Common myeloid progenitor, CD34-positive (primary cell): ENCODE data around the gene DIS3L2.

Experiments
- CTCF ChIA-PET: fragments of 350-600 bp; sonication (Branson Sonifier 250); formaldehyde crosslinking; loops from one replicate; lab custom pipeline; 2021; ENCODE audit warnings: antibody characterized with exemption; lab: Charles Lee
- POLR2A ChIA-PET: fragments of 350-600 bp; sonication (Branson Sonifier 250); formaldehyde crosslinking; loops from one replicate; lab custom pipeline; 2021; ENCODE audit warnings: antibody characterized with exemption; lab: Charles Lee
- DNase-seq, 3 donors: peaks; one replicate each; pipeline versions ENCODE4 v3.0.0 to v3.0.0-alpha.2; 2013
- H3K27ac ChIP-seq, 2 experiments: 1 replicate in 1 of 2; 2 replicates in 1 of 2; pipeline ENCODE4 v1.7.0; 2013; ENCODE audit warnings: inconsistent platforms in 2 of 2, low read length in 2 of 2, mild to moderate bottlenecking in 2 of 2, low read depth in 1 of 2, moderate library complexity in 1 of 2; ENCODE audit not compliant: severe bottlenecking in 2 of 2, insufficient read depth in 1 of 2, poor library complexity in 1 of 2
- H3K27me3 ChIP-seq, 5 experiments: replicated peaks in 2 of 5; 1 replicate in 3 of 5; 2 replicates in 2 of 5; pipeline versions ENCODE4 v1.6.1 to v1.7.0; 2013; ENCODE audit warnings: low read length in 4 of 5, mild to moderate bottlenecking in 2 of 5, moderate library complexity in 2 of 5, inconsistent platforms in 1 of 5; ENCODE audit not compliant: insufficient read depth in 5 of 5, control insufficient read depth in 4 of 5
- H3K36me3 ChIP-seq, 4 experiments: 1 replicate in 2 of 4; 2 replicates in 2 of 4; pipeline versions ENCODE4 v1.6.1 to v1.7.0; 2013; ENCODE audit warnings: low read length in 3 of 4, control low read depth in 1 of 4, mild to moderate bottlenecking in 1 of 4; ENCODE audit not compliant: control insufficient read depth in 4 of 4, insufficient read depth in 4 of 4
- H3K4me1 ChIP-seq, 4 experiments: 1 replicate in 3 of 4; 2 replicates in 1 of 4; pipeline versions ENCODE4 v1.6.1 to v1.7.1; 2013; ENCODE audit warnings: low read length in 3 of 4, mild to moderate bottlenecking in 3 of 4, control low read depth in 1 of 4, inconsistent platforms in 1 of 4, moderate library complexity in 1 of 4; ENCODE audit not compliant: control insufficient read depth in 4 of 4, insufficient read depth in 4 of 4; ENCODE audit errors: control extremely low read depth in 1 of 4
- H3K4me3 ChIP-seq, 7 experiments: 1 replicate in 4 of 7; 2 replicates in 3 of 7; pipeline versions ENCODE4 v1.5.1 to v1.7.0; 2013; ENCODE audit warnings: mild to moderate bottlenecking in 7 of 7, low read length in 6 of 7, moderate library complexity in 6 of 7, inconsistent platforms in 2 of 7, low read depth in 2 of 7, control low read depth in 1 of 7; ENCODE audit not compliant: insufficient read depth in 4 of 7, control insufficient read depth in 1 of 7; ENCODE audit errors: extremely low read depth in 1 of 7
- H3K9me3 ChIP-seq, 5 experiments: 1 replicate in 4 of 5; 2 replicates in 1 of 5; pipeline versions ENCODE4 v1.6.1 to v1.7.1; 2013; ENCODE audit warnings: low read length in 4 of 5, mild to moderate bottlenecking in 2 of 5, inconsistent platforms in 1 of 5, low read depth in 1 of 5, moderate library complexity in 1 of 5; ENCODE audit not compliant: control insufficient read depth in 4 of 5, insufficient read depth in 2 of 5; ENCODE audit errors: control extremely low read depth in 1 of 5
- WGBS: methylation state at CpG from one replicate; pipeline ENCODE4 v1.1.5; 2013; ENCODE audit not compliant: insufficient coverage; 5-methylcytosine and 5-hydroxymethylcytosine counted together

The DIS3L2 gene

DNA sequence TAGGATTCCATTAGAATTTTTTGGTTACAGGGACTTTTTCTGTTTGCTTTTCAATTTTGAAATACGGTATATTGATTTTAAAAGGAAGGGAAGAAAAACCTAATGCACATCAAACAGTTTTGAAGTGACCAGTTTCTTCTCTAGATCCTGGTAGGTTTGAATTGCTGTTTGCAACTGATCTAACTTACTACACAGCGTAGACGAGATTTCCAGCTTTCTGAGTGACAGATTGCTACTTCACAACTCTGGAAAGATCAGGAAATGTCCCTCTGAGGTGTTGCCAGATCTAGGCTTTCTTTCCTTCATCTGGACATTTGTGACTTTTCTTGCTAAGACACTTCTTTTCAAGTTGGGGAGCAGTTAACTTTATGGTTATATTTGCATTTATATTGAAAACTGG, 112.2 kb downstream of the DIS3L2 start:
- POLR2A ChIA-PET: no interaction called here
- H3K9me3 ChIP-seq: no peaks in the 10 kb centered on the region
- H3K36me3 ChIP-seq: no peaks in the 10 kb centered on the region
- no peak overlapping the region for H3K27ac ChIP-seq
- H3K4me3 ChIP-seq: no peak overlapping the region
- no peaks in the 10 kb centered on the region for H3K27me3 ChIP-seq
- CTCF ChIA-PET: interaction anchor here (0.6 to 1.3 kb wide), 2 partner anchors 69 to 186 kb away, joined by 3 read pairs; no protein-coding TSS in a partner anchor
- H3K4me1 ChIP-seq: peaks cover 0 to 10% (median 0%) of the 10 kb centered on the region in 4 experiments
- DNase-seq: no peak
- 94% methylated on average over 2 of the region's 3 CpGs for WGBS

DNA sequence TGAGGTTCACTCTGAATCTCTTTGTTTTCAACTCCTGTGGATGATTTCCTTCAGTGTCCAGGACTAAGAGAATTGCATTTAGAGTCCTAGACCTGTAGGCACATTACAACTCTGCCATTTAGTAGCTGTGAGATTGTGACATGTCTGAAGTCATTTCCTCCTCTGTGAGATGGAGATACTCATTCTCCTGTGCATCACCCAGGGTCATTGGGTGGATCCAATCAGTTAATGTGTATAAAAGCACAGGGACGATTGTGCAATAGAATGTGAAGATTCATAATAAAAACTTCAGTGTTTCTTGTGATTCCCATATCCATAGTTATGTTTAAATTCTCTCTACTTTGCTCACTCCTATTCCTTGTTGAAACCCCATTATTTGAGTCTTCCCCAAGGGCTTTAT, 113.6 kb downstream of the DIS3L2 start:
- WGBS: no CpG with 5 or more reads among the region's 1 CpG
- CTCF ChIA-PET: interaction anchor here (0.7 to 1.2 kb wide), 2 partner anchors 11 to 194 kb away, joined by 3 read pairs; no protein-coding TSS in a partner anchor
- no peaks in the 10 kb centered on the region for H3K9me3 ChIP-seq

DNA sequence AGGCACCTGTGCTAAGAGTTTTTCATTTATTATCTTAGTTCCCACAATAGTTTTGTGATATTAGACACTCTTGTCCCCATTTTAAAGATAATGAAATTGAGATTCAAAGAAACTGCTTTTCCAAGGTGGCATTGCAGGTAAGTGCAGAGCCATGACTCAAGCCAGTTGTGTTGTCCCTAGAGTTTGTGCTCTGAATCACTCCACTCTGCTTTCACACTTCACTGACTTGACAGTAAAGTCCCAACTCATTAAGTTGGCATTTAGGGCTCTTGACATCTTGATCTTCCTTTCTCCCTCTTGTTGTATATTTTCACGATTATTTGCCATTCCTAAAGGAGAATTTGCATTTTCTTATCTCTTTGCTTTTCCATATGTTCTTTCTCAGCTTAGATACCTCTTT, 114.3 kb downstream of the DIS3L2 start:
- ChIA-PET CTCF (no interaction called here), POLR2A (no interaction called here)
- DNase-seq: no peak
- WGBS: no CpG with 5 or more reads among the region's 1 CpG
- Histone ChIP-seq H3K9me3 (no peaks in the 10 kb centered on the region), H3K27me3 (no peaks in the 10 kb centered on the region), H3K4me1 (peaks cover 0 to 10% (median 0%) of the 10 kb centered on the region in 4 experiments), H3K27ac (no peak overlapping the region), H3K4me3 (no peak overlapping the region), H3K36me3 (no peaks in the 10 kb centered on the region)

More for the DNA sequence above, 113.6 kb downstream of the DIS3L2 start:
- no peaks in the 10 kb centered on the region for H3K27me3 ChIP-seq
- POLR2A ChIA-PET: no interaction called here
- no peak overlapping the region for H3K27ac ChIP-seq
- no peak overlapping the region for H3K4me3 ChIP-seq
- no peaks in the 10 kb centered on the region for H3K36me3 ChIP-seq
- DNase-seq: peak in 2 of 3 donors; percentile 3 to 19
- H3K4me1 ChIP-seq: peaks cover 0 to 10% (median 0%) of the 10 kb centered on the region in 4 experiments

DNA sequence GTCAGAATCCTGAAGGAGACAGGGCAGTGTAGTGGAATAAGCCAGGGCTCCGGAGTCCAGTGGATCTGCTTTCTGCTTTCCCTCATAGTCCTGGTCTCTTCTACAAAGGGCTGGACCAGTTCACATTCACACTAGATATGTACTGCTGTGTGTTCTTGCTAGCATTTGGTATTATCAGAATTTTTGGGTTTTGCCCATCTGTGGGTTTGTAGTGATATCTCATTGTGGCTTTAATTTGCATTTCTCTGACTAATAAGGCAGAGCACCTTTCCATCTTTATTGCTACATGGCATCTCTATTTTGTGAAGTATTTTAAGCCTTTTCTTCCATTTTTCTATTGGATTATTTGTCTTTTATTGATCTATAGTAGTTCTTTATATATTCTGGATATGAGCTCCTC, 114.8 kb downstream of the DIS3L2 start:
- no CpG with 5 or more reads among the region's 1 CpG for WGBS
- CTCF ChIA-PET: no interaction called here
- H3K27me3 ChIP-seq: no peaks in the 10 kb centered on the region

DNA sequence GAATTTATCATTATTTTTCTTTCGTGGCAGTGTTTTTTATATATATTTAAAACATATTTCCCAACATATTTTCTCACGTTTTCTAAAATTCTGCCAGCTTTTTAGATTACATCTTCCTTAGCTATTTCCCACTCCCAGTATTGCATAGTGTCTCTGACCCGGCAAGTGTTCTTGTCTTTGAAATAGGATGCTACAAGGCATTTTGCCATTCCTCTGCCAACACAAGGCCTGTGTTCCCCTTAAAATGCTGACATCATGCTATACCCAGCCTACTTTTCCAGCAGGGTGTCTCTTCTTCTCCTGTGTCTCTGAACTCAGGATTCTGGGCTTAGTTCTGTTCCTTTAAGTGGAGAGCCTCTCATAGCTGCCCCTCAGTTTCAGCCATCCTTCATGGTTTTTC, 115.2 kb downstream of the DIS3L2 start:
- Histone ChIP-seq H3K9me3 (peaks cover 0 to 3% (median 0%) of the 10 kb centered on the region in 5 experiments), H3K27me3 (no peaks in the 10 kb centered on the region), H3K27ac (no peak overlapping the region), H3K36me3 (no peaks in the 10 kb centered on the region), H3K4me1 (peaks cover 0 to 7% (median 0%) of the 10 kb centered on the region in 4 experiments), H3K4me3 (no peak overlapping the region)
- WGBS: 100% methylated on average over 1 of the region's 3 CpGs
- POLR2A ChIA-PET: no interaction called here
- CTCF ChIA-PET: no interaction called here
- no peak for DNase-seq

More for the DNA sequence above, 114.8 kb downstream of the DIS3L2 start:
- Histone ChIP-seq H3K9me3 (no peaks in the 10 kb centered on the region), H3K4me1 (peaks cover 0 to 10% (median 0%) of the 10 kb centered on the region in 4 experiments), H3K27ac (no peak overlapping the region), H3K36me3 (no peaks in the 10 kb centered on the region), H3K4me3 (no peak overlapping the region)
- DNase-seq: no peak
- POLR2A ChIA-PET: no interaction called here

DNA sequence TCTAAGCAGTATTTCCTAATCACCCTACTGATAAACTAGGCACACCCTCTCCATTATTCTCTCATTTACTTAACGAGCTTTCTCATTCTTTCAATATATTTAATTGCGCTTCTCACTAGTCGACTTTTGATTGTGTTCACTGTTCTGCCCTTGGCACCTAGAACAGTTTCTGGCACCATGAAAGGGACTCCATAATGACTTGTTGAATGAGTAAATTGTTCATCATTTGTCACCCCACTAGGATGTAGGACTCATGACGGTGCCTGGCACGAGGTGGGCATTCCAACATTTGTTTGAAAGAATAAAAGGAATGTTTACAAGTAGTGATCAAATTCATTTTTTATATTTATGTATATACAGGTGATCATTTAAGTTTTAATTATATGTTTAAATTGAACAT, 123.7 kb downstream of the DIS3L2 start:
- DNase-seq: no peak

DNA sequence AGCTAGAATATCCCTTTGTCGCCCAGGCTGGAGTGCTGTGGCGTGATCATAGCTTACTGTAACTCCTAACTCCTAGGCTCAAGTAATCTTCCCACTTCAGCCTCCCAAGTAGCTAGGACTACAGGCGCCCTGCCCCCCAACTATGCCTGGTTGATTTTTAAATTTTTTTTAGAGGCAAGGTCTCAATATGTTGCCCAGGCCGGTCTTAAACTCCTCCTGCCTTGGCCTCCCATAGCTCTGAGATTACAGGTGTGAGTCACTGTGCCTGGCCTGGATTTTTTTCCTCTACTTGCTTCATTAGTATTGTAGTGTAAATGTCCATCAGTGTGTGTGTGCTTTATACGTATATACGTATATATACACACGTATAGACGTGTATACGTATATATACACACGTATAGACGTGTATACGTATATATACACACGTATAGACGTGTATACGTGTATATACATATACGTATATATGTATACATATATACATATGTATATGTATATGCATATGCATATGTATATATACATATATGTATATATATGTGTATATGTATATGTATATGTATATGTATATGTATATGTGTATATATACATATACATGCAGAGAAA, 124.4 kb downstream of the DIS3L2 start:
- no peak for DNase-seq
- peaks cover 0 to 16% (median 5%) of the 10 kb centered on the region in 4 experiments for H3K36me3 ChIP-seq
- ChIA-PET POLR2A (interaction anchor here (0.7 kb wide), 1 partner anchor 22 kb away, joined by 4 read pairs; no protein-coding TSS in a partner anchor), CTCF (interaction anchor here (1.1 to 1.3 kb wide), 2 partner anchors 11 to 22 kb away, joined by 3 to 4 read pairs; no protein-coding TSS in a partner anchor)
- H3K27me3 ChIP-seq: no peaks in the 10 kb centered on the region
- H3K27ac ChIP-seq: no peak overlapping the region
- peaks cover 0 to 1% (median 0%) of the 10 kb centered on the region in 4 experiments for H3K4me1 ChIP-seq
- H3K4me3 ChIP-seq: no peak overlapping the region
- peaks cover 0 to 13% (median 9%) of the 10 kb centered on the region in 5 experiments for H3K9me3 ChIP-seq
- WGBS: 100% methylated on average over 1 of the region's 16 CpGs

More for the DNA sequence above, 123.7 kb downstream of the DIS3L2 start:
- Histone ChIP-seq H3K36me3 (peaks cover 0 to 16% (median 5%) of the 10 kb centered on the region in 4 experiments), H3K4me1 (peaks cover 0 to 1% (median 0%) of the 10 kb centered on the region in 4 experiments), H3K9me3 (peaks cover 0 to 13% (median 9%) of the 10 kb centered on the region in 5 experiments), H3K4me3 (no peak overlapping the region), H3K27me3 (no peaks in the 10 kb centered on the region), H3K27ac (no peak overlapping the region)
- POLR2A ChIA-PET: no interaction called here
- WGBS: 95% methylated on average over 3 of the region's 5 CpGs
- CTCF ChIA-PET: no interaction called here
